ENCODE data around the gene CUEDC1.

- TF ChIP-seq POLR2A (IDR thresholded peaks at IDR 0.05; ENCODE audit: low read length) (no peak), GATA1 (IDR thresholded peaks at IDR 0.05; ENCODE audit: low read depth, low read length) (no peak)
Measured at GRCh38 chr17:57929386-57929785, 25.8 kb downstream of the CUEDC1 start.
